GM12892 (cell line): ENCODE measurements around the gene RGS14.

Experiments
- POLR2A ChIP-seq: IDR thresholded peaks from 2 replicates; pipeline ENCODE4 v1.6.1; 2011; ENCODE audit warnings: low read depth, low read length, control low read depth
- POLR2AphosphoS5 ChIP-seq: IDR thresholded peaks from 2 replicates; pipeline ENCODE4 v1.6.1; 2011; ENCODE audit warnings: low read depth, low read length, control low read depth

DNA sequence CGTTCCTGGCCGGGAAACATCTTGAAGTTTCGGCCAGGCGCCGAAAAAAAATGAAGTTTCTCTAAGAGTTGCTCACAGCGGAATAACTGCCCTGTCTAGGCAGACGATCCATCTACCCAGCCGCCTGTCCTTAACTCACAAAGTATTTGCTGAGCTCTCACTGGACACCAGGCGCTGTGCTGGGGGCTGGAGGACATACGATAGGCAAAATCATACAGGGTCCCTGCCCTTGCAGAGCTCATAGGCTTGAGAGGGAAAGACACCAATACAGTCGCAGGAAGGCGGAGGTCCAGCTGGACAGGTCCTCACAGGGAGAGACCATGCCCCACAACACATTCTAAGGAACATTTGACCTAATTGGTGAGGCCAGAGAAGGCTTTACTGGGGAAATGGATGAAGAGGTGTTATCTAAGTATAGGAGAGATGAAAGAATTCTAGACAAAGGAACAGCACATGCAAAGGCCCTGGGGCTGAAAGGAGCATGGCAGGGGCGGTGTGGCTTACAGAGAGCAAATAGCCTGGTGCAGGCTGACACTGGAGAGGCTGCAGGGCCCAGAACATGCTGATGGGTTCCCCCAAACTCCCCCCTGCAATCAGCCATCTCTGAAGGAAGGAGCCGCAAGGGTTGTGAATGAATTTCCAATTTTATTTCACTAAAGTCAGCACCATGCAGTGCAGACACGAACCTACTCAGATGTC lies 44.0 kb upstream of the RGS14 start:
- no peak for TF ChIP-seq POLR2A
- TF ChIP-seq POLR2AphosphoS5, result no peak
